Large intestine (tissue), 3 donors: ENCODE measurements around the gene PCED1B. TPM values are rescaled to one million over a fixed set of nuclear protein-coding genes. Genes with fewer than 3 reads are reported as not detected.
"Not testable (repeated sequence)": the region's sequence is repeated elsewhere in the genome, so short reads cannot be mapped to it uniquely, and the experiment has no call there.

Source experiments
- DNase-seq, 2 donors: peaks; one replicate each; pipeline versions ENCODE4 v3.0.0 to v3.0.0-alpha.2; 2013
- H3K27ac ChIP-seq: one replicate; pipeline ENCODE4 v1.5.1; 2013; ENCODE audit warnings: low read length
- H3K27me3 ChIP-seq: 2 replicates; pipeline ENCODE4 v1.6.1; 2013; ENCODE audit warnings: low read length; ENCODE audit not compliant: control insufficient read depth, insufficient read depth
- H3K36me3 ChIP-seq: 2 replicates; pipeline ENCODE4 v1.6.1; 2013; ENCODE audit warnings: low read length; ENCODE audit not compliant: control insufficient read depth, insufficient read depth
- H3K4me1 ChIP-seq: one replicate; pipeline ENCODE4 v1.6.1; 2013; ENCODE audit warnings: low read length; ENCODE audit not compliant: control insufficient read depth, insufficient read depth
- H3K4me3 ChIP-seq: one replicate; pipeline ENCODE4 v1.5.1; 2013; ENCODE audit warnings: low read length
- H3K9me3 ChIP-seq: one replicate; pipeline ENCODE4 v1.6.1; 2013; ENCODE audit warnings: mild to moderate bottlenecking, low read depth, low read length, moderate library complexity; ENCODE audit not compliant: control insufficient read depth
- WGBS: methylation state at CpG from one replicate; pipeline ENCODE4 v1.1.5; 2013; ENCODE audit warnings: low lambda C conversion rate; ENCODE audit not compliant: insufficient coverage; 5-methylcytosine and 5-hydroxymethylcytosine counted together
- polyA plus RNA-seq: library from polyadenylated mRNA; unstranded; fragments of 120-200 nt; gene quantifications from one replicate; pipeline ENCODE4 v1.2.1, GENCODE V29; 2013

PCED1B gene
- polyA plus RNA-seq, 1 donor, result 4.3 TPM

DNA sequence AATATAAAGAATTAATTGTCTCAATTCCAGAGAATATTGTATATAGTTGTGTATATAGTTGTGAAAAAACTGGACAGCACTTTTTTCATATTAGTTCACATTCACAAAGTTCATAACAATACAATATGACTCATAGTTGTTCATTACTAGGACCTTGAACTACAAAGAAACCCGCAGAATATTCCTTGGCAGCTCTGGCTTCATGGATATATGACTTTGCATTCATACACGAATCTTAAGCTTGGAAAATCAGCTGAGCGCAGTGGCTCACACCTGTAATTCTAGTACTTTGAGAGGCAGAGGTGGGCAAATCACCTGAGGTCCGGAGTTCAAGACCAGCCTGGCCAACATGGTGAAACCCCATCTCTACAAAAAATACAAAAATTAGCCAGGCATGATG, 38.1 kb upstream of the PCED1B start:
- Histone ChIP-seq H3K9me3 (peaks cover 7% of the 10 kb centered on the region), H3K4me1 (peaks cover 10% of the 10 kb centered on the region), H3K36me3 (no peaks in the 10 kb centered on the region), H3K4me3 (no peak overlapping the region), H3K27ac (no peak overlapping the region), H3K27me3 (no peaks in the 10 kb centered on the region)
- no CpG with 5 or more reads among the region's 4 CpGs for WGBS
- DNase-seq, result no peak

DNA sequence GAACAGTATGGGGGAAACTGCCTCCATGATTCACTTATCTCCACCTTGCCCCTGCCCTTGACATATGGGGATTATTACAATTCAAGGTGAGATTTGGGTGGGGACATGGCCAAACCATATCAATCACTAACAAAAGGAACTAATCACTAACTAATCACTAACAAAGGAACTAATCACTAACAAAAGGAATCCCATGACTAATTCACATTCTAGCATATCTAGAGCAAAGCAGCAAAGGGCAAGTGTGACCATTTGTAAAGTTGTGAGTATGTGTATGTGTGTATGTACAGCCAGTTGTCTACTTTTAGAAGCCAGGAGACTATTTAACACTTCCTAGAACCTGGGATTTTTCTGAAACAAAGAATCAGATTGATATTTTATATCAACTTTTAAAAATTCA, 30.9 kb upstream of the PCED1B start:
- no peaks in the 10 kb centered on the region for H3K4me1 ChIP-seq
- peaks cover 4% of the 10 kb centered on the region for H3K9me3 ChIP-seq

DNA sequence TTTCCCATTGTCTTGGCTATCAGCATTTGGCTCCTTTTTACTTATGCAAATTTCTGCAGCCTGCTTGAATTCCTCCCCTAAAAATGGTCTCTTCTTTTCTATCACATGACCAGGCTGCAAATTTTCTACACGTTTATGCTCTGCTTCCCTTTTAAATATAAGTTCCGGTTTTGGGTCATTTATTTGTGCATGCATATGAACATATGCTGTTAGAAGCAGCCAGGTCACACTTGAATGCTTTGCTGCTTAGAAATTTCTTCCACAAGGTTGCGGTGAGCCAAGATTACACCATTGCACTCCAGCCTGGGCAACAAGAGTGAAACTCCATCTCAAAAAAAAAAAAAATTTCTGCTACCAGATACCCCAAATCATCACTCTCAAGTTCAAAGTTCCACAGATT, 28.1 kb upstream of the PCED1B start:
- not testable (repeated sequence) for H3K27me3 ChIP-seq, H3K4me1 ChIP-seq, H3K27ac ChIP-seq, H3K36me3 ChIP-seq, H3K4me3 ChIP-seq, H3K9me3 ChIP-seq, DNase-seq
- 67% methylated on average over 1 of the region's 3 CpGs for WGBS

More for the DNA sequence above, 30.9 kb upstream of the PCED1B start:
- Histone ChIP-seq H3K27me3 (no peaks in the 10 kb centered on the region), H3K27ac (no peak overlapping the region), H3K4me3 (no peak overlapping the region), H3K36me3 (no peaks in the 10 kb centered on the region)
- no peak for DNase-seq

DNA sequence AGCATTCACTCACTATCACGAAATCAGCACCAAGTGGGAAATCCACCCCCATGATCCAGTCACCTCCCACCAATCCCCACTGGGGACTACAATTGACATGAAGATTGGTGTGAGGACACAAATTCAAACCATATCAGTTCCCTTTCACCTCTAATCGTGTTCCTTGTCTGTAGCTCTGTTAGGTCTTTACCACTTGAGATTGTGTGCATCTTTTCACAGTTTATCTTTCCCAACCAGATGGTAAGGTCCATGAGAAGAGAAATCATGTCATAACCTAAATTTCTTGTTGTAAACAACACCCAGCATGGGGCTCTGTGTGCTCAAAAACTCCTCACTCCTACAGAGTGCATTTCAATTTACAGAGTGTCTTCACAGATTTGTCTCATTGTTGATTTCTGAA, 27.1 kb upstream of the PCED1B start:
- H3K27me3 ChIP-seq, result no peaks in the 10 kb centered on the region
- H3K4me3 ChIP-seq, result no peak overlapping the region
- H3K4me1 ChIP-seq, result no peaks in the 10 kb centered on the region
- 80% methylated on average over 1 of the region's 2 CpGs for WGBS
- no peaks in the 10 kb centered on the region for H3K36me3 ChIP-seq
- DNase-seq, result no peak
- H3K9me3 ChIP-seq, result peaks cover 4% of the 10 kb centered on the region
- no peak overlapping the region for H3K27ac ChIP-seq

DNA sequence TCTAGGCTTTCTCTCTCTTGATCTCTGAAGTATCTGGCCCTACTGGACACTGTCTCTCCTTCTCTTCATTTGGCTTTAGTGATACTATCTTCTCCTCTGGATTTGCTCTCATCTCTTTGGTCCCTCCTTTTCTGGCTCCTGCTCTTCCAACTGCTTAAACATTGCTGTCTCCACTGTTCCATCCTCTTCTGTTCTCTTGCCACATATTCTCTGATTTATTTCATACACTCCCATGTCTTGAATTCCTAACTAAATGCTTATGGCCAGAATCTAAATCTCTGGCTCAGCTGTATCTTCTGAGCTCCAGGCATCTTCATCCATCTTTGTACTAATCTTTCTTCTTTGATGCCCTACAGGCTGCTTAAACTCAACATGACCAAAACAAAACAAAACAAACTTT, 25.5 kb upstream of the PCED1B start:
- no peaks in the 10 kb centered on the region for H3K27me3 ChIP-seq
- H3K36me3 ChIP-seq, result no peaks in the 10 kb centered on the region
- DNase-seq, result no peak
- H3K4me1 ChIP-seq, result no peaks in the 10 kb centered on the region
- H3K4me3 ChIP-seq, result no peak overlapping the region
- peaks cover 4% of the 10 kb centered on the region for H3K9me3 ChIP-seq
- no peak overlapping the region for H3K27ac ChIP-seq

DNA sequence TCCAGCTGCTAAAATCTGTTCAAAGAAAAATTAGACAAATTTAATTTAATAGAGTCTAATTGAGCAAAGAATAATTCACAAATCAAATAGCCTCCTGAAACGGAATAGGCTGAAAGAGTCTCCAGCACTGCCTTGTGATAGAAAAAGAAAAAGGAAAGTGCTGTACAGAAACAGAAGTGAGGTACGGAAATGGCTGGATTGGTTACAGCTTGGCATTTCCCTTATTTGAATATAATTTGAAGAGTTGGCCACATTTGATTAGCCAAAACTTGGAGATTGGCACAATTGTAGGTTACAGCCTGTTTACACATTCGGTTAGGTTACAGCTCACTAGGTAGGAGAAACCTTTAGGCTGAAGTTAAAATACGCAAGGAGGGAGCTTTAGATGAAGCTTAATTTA, 24.8 kb upstream of the PCED1B start:
- Histone ChIP-seq H3K9me3 (peaks cover 4% of the 10 kb centered on the region), H3K4me3 (no peak overlapping the region), H3K27ac (no peak overlapping the region), H3K27me3 (no peaks in the 10 kb centered on the region), H3K36me3 (no peaks in the 10 kb centered on the region), H3K4me1 (no peaks in the 10 kb centered on the region)
- DNase-seq, result no peak
- no CpG with 5 or more reads among the region's 4 CpGs for whole genome bisulfite sequencing

DNA sequence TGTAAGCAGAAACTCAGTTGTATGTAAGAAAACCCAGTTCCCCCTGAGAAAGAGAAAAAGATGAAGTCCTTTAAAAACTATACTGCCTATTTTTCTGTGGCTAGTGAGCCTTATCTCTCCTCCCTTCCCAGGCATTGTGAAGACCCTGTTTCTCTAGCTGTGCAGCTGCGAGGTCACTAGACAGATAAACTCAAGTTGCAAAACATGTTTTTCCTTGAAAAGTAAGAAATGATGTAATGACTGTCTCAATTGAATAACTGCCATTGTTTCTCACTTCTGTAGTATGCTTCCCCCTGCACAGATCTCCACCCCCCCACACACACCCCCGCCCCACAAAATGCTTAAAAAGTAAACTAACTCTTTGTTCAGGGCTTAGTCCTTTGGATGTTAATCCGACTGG, 23.6 kb upstream of the PCED1B start:
- not testable (repeated sequence) for H3K36me3 ChIP-seq, DNase-seq, H3K4me3 ChIP-seq, H3K27me3 ChIP-seq, H3K9me3 ChIP-seq, H3K27ac ChIP-seq, H3K4me1 ChIP-seq
- WGBS, result no CpG with 5 or more reads among the region's 3 CpGs

DNA sequence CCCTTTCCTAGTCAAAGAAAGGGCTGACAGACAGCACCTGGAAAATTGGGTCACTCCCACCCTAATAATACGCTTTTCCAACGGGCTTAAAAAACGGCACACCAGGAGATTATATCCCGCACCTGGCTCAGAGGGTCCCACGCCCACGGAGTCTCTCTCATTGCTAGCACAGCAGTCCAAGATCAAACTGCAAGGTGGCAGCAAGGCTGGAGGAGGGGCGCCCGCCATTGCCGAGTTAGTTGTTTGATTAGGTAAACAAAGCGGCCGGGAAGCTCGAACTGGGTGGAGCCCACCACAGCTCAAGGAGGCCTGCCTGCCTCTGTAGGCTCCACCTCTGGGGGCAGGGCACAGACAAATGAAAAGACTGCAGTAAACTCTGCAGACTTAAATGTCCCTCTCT, 22.5 kb upstream of the PCED1B start:
- not testable (repeated sequence) for H3K4me3 ChIP-seq, H3K9me3 ChIP-seq, H3K36me3 ChIP-seq, H3K27me3 ChIP-seq, DNase-seq, H3K4me1 ChIP-seq, H3K27ac ChIP-seq
- no CpG with 5 or more reads among the region's 12 CpGs for WGBS

DNA sequence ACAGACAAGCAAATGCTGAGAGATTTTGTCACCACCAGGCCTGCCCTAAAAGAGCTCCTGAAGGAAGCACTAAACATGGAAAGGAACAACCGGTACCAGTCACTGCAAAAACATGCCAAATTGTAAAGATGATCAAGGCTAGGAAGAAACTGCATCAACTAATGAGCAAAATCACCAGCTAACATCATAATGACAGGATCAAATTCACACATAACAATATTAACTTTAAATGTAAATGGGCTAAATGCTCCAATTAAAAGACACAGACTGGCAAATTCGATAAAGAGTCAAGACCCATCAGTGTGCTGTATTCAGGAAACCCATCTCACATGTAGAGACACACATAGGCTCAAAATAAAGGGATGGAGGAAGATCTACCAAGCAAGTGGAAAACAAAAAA, 20.8 kb upstream of the PCED1B start:
- not testable (repeated sequence) for H3K4me1 ChIP-seq, DNase-seq, H3K4me3 ChIP-seq, H3K36me3 ChIP-seq, H3K9me3 ChIP-seq, H3K27me3 ChIP-seq, H3K27ac ChIP-seq
- no CpG with 5 or more reads among the region's 2 CpGs for WGBS

DNA sequence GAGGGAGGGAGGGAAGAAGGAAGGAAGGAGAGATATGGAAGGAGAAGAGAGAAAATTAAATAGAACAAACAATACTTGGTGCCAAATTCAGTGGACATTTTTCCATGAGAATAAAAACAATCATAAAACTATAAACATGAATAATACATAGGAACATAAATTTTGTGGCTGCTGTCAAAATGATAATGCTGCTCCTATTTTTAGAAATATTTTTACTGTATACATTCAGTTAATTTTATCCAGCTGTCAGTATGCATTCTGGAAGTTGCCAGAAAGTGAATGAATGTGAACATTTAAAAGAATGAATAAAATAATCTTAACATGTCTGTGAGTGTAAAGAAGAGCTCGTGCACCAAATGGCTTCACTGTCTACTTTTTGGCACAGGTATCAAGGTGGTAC, 13.9 kb upstream of the PCED1B start:
- 60% methylated on average over 1 of the region's 1 CpG for WGBS
- Histone ChIP-seq H3K4me3 (no peak overlapping the region), H3K27ac (no peak overlapping the region), H3K36me3 (no peaks in the 10 kb centered on the region), H3K9me3 (no peaks in the 10 kb centered on the region), H3K27me3 (no peaks in the 10 kb centered on the region), H3K4me1 (no peaks in the 10 kb centered on the region)
- DNase-seq, result no peak

DNA sequence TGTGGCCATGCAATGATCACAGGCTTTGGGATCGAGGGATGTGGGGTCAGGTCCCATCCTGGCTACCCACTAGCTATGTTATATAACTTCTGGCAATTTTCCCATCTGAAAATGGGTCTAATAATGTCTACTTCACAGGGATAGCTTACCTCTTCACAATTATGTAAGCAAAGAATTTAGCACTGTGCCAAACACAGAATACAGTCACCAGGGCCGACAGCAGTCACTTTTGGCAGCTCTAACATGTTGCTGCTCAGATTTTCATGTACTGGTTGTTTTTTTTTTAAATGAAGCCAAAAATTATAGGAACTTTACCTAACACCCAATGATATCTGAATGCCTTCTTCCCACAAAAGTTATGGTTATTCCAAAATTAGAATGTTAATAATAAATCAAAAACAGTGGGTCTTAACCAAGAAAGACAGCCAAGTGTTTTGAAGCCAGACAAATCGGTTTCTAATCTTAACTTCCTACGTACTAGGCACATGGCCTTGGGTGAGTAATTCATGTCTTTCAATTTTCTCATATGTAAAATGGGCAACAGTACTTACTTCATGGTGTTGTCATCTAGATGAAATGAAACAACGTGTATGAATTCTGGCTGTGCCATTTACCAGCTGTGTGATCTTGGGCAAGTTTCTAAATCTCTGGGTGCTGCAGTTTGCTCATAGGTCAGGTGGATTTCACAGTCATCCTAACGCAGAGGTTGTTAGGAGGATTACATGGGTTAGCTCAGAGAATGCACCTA, 13.0 kb upstream of the PCED1B start:
- Histone ChIP-seq H3K27me3 (no peaks in the 10 kb centered on the region), H3K4me3 (no peak overlapping the region), H3K27ac (no peak overlapping the region), H3K9me3 (no peaks in the 10 kb centered on the region), H3K4me1 (no peaks in the 10 kb centered on the region), H3K36me3 (no peaks in the 10 kb centered on the region)
- 80% methylated on average over 1 of the region's 6 CpGs for WGBS
- no peak for DNase-seq
